Heart left ventricle (tissue), 16 donors: ENCODE data around the gene MT2A. TPM values are rescaled to one million over a fixed set of nuclear protein-coding genes. Genes with fewer than 3 reads are reported as not detected.
A peak's percentile ranks its signal among the peaks of the same experiment; 100 is the strongest.

ENCODE experiments used
- ATAC-seq, 4 donors: fragments of 200-7000 bp; cut with Tn5 transposase; one replicate each; pipeline ENCODE4 v1.9.1; 2020 to 2022; ENCODE audit warnings: moderate library complexity in 4 of 4, mild to moderate bottlenecking in 3 of 4, moderate number of reproducible peaks in 1 of 4
- DNase-seq, 5 donors: peaks; one replicate each; pipeline ENCODE4 v3.0.0-alpha.2; 2020
- H3K27ac ChIP-seq, 12 donors: fragments of 200-600 bp; sonication (generic) in 4 of 12; one replicate each; pipeline versions ENCODE4 v1.5.0 to v1.8.0; 2016 to 2022; ENCODE audit warnings: mild to moderate bottlenecking in 2 of 12
- H3K27me3 ChIP-seq, 9 donors: fragments of 200-600 bp; sonication (generic) in 2 of 9; one replicate each; pipeline versions ENCODE4 v1.5.1 to v1.8.0; 2016 to 2022; ENCODE audit warnings: mild to moderate bottlenecking in 3 of 9
- H3K36me3 ChIP-seq, 9 donors: fragments of 200-600 bp; sonication (generic) in 2 of 9; one replicate each; pipeline versions ENCODE4 v1.5.0 to v1.8.0; 2018 to 2022; ENCODE audit warnings: mild to moderate bottlenecking in 2 of 9
- H3K4me1 ChIP-seq, 12 donors: fragments of 200-600 bp; sonication (generic) in 4 of 12; one replicate each; pipeline versions ENCODE4 v1.5.0 to v1.8.0; 2016 to 2022; ENCODE audit warnings: mild to moderate bottlenecking in 3 of 12
- H3K4me3 ChIP-seq, 12 donors: fragments of 200-600 bp; sonication (generic) in 4 of 12; one replicate each; pipeline versions ENCODE4 v1.5.0 to v1.8.0; 2017 to 2022; ENCODE audit warnings: mild to moderate bottlenecking in 9 of 12, moderate library complexity in 4 of 12
- H3K9me3 ChIP-seq, 12 donors: fragments of 200-600 bp; sonication (generic) in 4 of 12; one replicate each; pipeline versions ENCODE4 v1.5.0 to v1.8.0; 2016 to 2022; ENCODE audit warnings: mild to moderate bottlenecking in 1 of 12
- CTCF ChIP-seq, 12 donors: fragments of 200-600 bp; sonication (generic) in 4 of 12; IDR thresholded peaks; one replicate each; pipeline versions ENCODE4 v1.5.0 to v1.8.0; 2018 to 2022; ENCODE audit warnings: antibody characterized with exemption in 12 of 12, mild to moderate bottlenecking in 5 of 12
- POLR2A ChIP-seq, 2 donors: fragments of 450-650 bp; IDR thresholded peaks; one replicate each; pipeline ENCODE4 v1.6.1; 2017; ENCODE audit warnings: antibody characterized with exemption in 2 of 2, mild to moderate bottlenecking in 2 of 2, moderate library complexity in 2 of 2
- WGBS, 4 donors: extraction: QIAGEN DNeasy Blood & Tissue Kit in 2 of 4; methylation state at CpG; one replicate each; pipeline versions ENCODE4 v1.1.5 to v1.1.7; 2013 to 2018; 5-methylcytosine and 5-hydroxymethylcytosine counted together
- intact Hi-C, 10 donors: fragments of 100-400 bp; cut with DNase I; formaldehyde crosslinking; loops; one replicate each; pipeline versions ENCODE4 v1.11.1 to v1.14.2; 2022
- polyA plus RNA-seq, 2 donors: library from polyadenylated mRNA; stranded (reverse); fragments of 200-250 nt; gene quantifications; one replicate each; pipeline ENCODE4 v1.2.3, GENCODE V29; 2013
- total RNA-seq, 9 donors: library from RNA; depleted of rRNA in 2 of 9; stranded (reverse); fragments of >200 nt in 2 of 9; fragmentation: NEBNext Ultra II Directional in 3 of 9; extraction: Animal tissue kit (Norgen Biotek cat#: 25700) in 3 of 9; gene quantifications; one replicate each; pipeline versions ENCODE4 v1.1.0 to v1.2.4, GENCODE V29; 2016 to 2023
- donor health status: ischemic (EF 13 %, LVEDD 7.1; RV severe dilation, severe dysfunction).
- donor health status: healthy with polysubstance abuse.
- donor health status: DM: no; HTN: yes; CAD: no.
- donor health status: DM: no; HTN: no; CAD: no.
- donor health status: ischemic (EF 25% LVEDD 6.9; RV normal size, moderate dysfunction).
- donor health status: ischemic (EF 25% LVEDD 5.7; RV mildly dilated, moderate dysfunction).
- donor health status: healthy.
- donor health status: DM: yes; HTN: yes; CAD: no.
- donor health status: ischemic (EF 35%, LVEDD 5.7; RV mildly dilated, moderate dysfunction).
- donor health status: nonischemic (EF 11% LVEDD 7.7; RV severe dilation, severe dysfunction).
- donor health status: DM: yes; HTN: yes; CAD: no.
- donor health status: PGD.
- donor health status: ischemic (EF 29% LVEDD 5.4; RV normal size, mild dysfunction).
- donor health status: nonischemic (EF 23%, LVEDD 6.1; RV moderate dilation, normal function).

Gene MT2A
- total and polyA plus RNA-seq, 11 donors = 44.3 to 318 (median 125) TPM

- Histone ChIP-seq H3K9me3 (no peaks in the 10 kb centered on the region), H3K4me1 (peaks cover 0 to 38% (median 17%) of the 10 kb centered on the region in 12 donors), H3K27ac (no peak overlapping the region), H3K27me3 (peaks cover 0 to 79% (median 29%) of the 10 kb centered on the region in 9 donors), H3K36me3 (no peaks in the 10 kb centered on the region), H3K4me3 (peak overlapping the region in 6 of 12 donors; percentile 4 to 28 (median 19))
- intact Hi-C loops = loop anchor here in 1 of 10 donors (5.0 kb wide), 1 partner anchor 47 kb away; the partner anchor contains the start of gene MT1X
- ATAC-seq = no peak
- peak in 1 of 5 donors; percentile 60 for DNase-seq
- TF ChIP-seq POLR2A (IDR thresholded peaks at IDR 0.05) = no peak
- no peak for TF ChIP-seq CTCF (IDR thresholded peaks at IDR 0.05)
- 17 to 34% (median 32%) methylated on average over 47 of the region's 47 CpGs for WGBS, 4 donors
Measured at GRCh38 chr16:56634715-56635440, 26.5 kb downstream of the MT2A start.

DNA sequence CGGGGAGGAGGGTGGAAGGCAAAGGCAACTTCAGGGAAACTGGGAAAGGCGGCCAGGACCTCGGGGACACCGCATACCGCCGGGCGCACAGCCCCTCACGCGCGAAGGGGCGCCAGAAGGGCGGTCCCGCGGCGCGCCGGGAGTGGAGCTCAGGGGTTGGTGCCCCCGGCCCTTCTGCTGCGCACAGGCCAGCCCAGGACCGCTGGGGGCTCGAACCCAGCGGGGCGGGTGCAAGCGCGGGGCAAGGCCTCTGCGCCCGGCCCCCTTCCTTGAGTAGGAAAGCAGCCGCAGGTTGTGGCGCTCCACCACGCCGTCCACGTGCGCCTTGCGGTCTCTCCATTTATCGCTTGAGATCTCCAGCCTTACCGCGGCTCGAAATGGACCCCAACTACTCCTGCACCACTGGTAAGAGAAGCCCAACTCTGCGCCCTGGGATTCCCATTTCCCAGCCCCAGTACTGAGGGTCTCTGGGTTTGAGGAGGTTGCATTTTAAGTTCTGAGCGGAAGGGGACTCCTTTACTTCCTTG lies 27.1 kb downstream of the MT2A start:
- Histone ChIP-seq H3K27ac (no peak overlapping the region), H3K36me3 (no peaks in the 10 kb centered on the region), H3K4me3 (peak overlapping the region in 6 of 12 donors; percentile 4 to 28 (median 19)), H3K9me3 (no peaks in the 10 kb centered on the region), H3K27me3 (peaks cover 0 to 83% (median 29%) of the 10 kb centered on the region in 9 donors), H3K4me1 (peaks cover 0 to 38% (median 17%) of the 10 kb centered on the region in 12 donors)
- intact Hi-C loops = loop anchor here in 1 of 10 donors (5.0 kb wide), 1 partner anchor 47 kb away; the partner anchor contains the start of gene MT1X
- ATAC-seq (no peak), DNase-seq (no peak)
- 11 to 42% (median 23%) methylated on average over 36 to 40 of the region's 40 CpGs for WGBS, 4 donors
- no peak for TF ChIP-seq POLR2A (IDR thresholded peaks at IDR 0.05)
- TF ChIP-seq CTCF (IDR thresholded peaks at IDR 0.05) = no peak

GRCh38 chr16:56636616-56637413 lies 28.4 kb downstream of the MT2A start:
- no peak overlapping the region for H3K4me3 ChIP-seq
- DNase-seq = no peak
- peaks cover 0 to 89% (median 29%) of the 10 kb centered on the region in 9 donors for H3K27me3 ChIP-seq
- H3K9me3 ChIP-seq = no peaks in the 10 kb centered on the region
- no peak for TF ChIP-seq POLR2A (IDR thresholded peaks at IDR 0.05)
- no peak for TF ChIP-seq CTCF (IDR thresholded peaks at IDR 0.05)
- no peaks in the 10 kb centered on the region for H3K36me3 ChIP-seq
- no peak overlapping the region for H3K27ac ChIP-seq
- WGBS, 4 donors = 39 to 65% (median 61%) methylated on average over 9 of the region's 9 CpGs
- peaks cover 0 to 38% (median 16%) of the 10 kb centered on the region in 12 donors for H3K4me1 ChIP-seq
- no peak for ATAC-seq
- intact Hi-C loops = loop anchor here in 1 of 10 donors (5.0 kb wide), 1 partner anchor 45 kb away; the partner anchor contains the start of gene MT1X
